GM20431 (cell line): ENCODE data around the gene POU3F2.

Source experiments
- in situ Hi-C: fragments of 300-500 bp; cut with MseI, MboI; formaldehyde crosslinking; loops from one replicate; pipeline ENCODE4 v1.15.0; 2020; ENCODE audit warnings: low sequenced_read_pairs; ENCODE audit not compliant: unreplicated experiment

POU3F2 gene

GRCh38 chr6:98828941-98829411 lies 5.4 kb upstream of the POU3F2 start:
- in situ Hi-C loops: no loop called here

GRCh38 chr6:98830146-98830545 lies 4.2 kb upstream of the POU3F2 start:
- in situ Hi-C loops: no loop called here

GRCh38 chr6:98831057-98831958 lies 3.1 kb upstream of the POU3F2 start:
- in situ Hi-C loops: no loop called here

- in situ Hi-C loops: no loop called here
Observed at GRCh38 chr6:98831959-98832283, 2.5 kb upstream of the POU3F2 start.

GRCh38 chr6:98832284-98833056 lies 1.9 kb upstream of the POU3F2 start:
- in situ Hi-C loops: no loop called here

GRCh38 chr6:98833057-98833306 lies 1.4 kb upstream of the POU3F2 start:
- in situ Hi-C loops: no loop called here

GRCh38 chr6:98833307-98834059 lies 891 bp upstream of the POU3F2 start:
- in situ Hi-C loops: no loop called here

GRCh38 chr6:98835149-98836024 lies 1.0 kb downstream of the POU3F2 start:
- in situ Hi-C loops: no loop called here

GRCh38 chr6:98836025-98836961 lies 1.9 kb downstream of the POU3F2 start:
- in situ Hi-C loops: no loop called here

GRCh38 chr6:98836962-98837944 lies 2.9 kb downstream of the POU3F2 start:
- in situ Hi-C loops: no loop called here

GRCh38 chr6:98838032-98838431 lies 3.7 kb downstream of the POU3F2 start:
- in situ Hi-C loops: no loop called here

- in situ Hi-C loops: no loop called here
Observed at GRCh38 chr6:98838975-98839374, 4.6 kb downstream of the POU3F2 start.

- in situ Hi-C loops: no loop called here
Observed at GRCh38 chr6:98839781-98840361, 5.5 kb downstream of the POU3F2 start.

- in situ Hi-C loops: no loop called here
Observed at GRCh38 chr6:98840385-98840784, 6.0 kb downstream of the POU3F2 start.

GRCh38 chr6:98840996-98841513 lies 6.7 kb downstream of the POU3F2 start:
- in situ Hi-C loops: no loop called here

GRCh38 chr6:98841621-98842341 lies 7.4 kb downstream of the POU3F2 start:
- in situ Hi-C loops: no loop called here
